ENCODE data around the gene ANKRD33. TPM values are rescaled to one million over a fixed set of nuclear protein-coding genes. Genes with fewer than 3 reads are reported as not detected.

The ANKRD33 gene
- total and polyA plus RNA-seq, 2 of the 13 experiments (the other 11 are each of a cell fraction or from before 2014, with no cell fraction given), result 0.04 TPM; not detected in 1

GRCh38 chr12:51844854-51845253 lies 43.0 kb upstream of the ANKRD33 start:
- no TSS peak for BruUV-seq (replicated peaks)
- Histone ChIP-seq H2AFZ (ENCODE audit: low read length) (no peak overlapping the region), H3K27me3 (ENCODE audit: control insufficient read depth in 1 of 2, insufficient read depth in 2 of 2, low read length in 2 of 2) (peaks cover 0 to 9% of the 10 kb centered on the region in 2 experiments; a peak in 1 of 5 replicates), H3K9ac (ENCODE audit: insufficient read depth, low read depth, low read length) (no peak overlapping the region), H3K79me2 (ENCODE audit: insufficient read depth, low read length) (no peaks in the 10 kb centered on the region), H4K20me1 (ENCODE audit: insufficient read depth, low read length) (no peaks in the 10 kb centered on the region), H3K9me3 (ENCODE audit: low read length) (no peaks in the 10 kb centered on the region), H3K36me3 (replicated peaks in 1 of 2; ENCODE audit: control insufficient read depth in 1 of 2, insufficient read depth in 2 of 2, low read length in 2 of 2) (no peaks in the 10 kb centered on the region), H3K4me2 (ENCODE audit: low read depth, low read length) (peak overlapping the region; percentile 91; the same call in 1 of the 2 replicates), H3K4me3 (replicated peaks in 1 of 3; ENCODE audit: insufficient read depth in 1 of 3, low read depth in 2 of 3, low read length in 3 of 3) (no peak overlapping the region), H3K4me1 (ENCODE audit: insufficient read depth, low read length) (peaks cover 31% of the 10 kb centered on the region), H3K27ac (ENCODE audit: extremely low read length, insufficient read depth, low read length) (no peak overlapping the region)
- intact Hi-C loops (cut with micrococcal nuclease; ENCODE audit: unreplicated experiment) (loop anchor here (1.0 kb wide), 1 partner anchor 30 kb away; no protein-coding TSS in a partner anchor), in situ Hi-C loops (cut with HindIII; ENCODE audit: extremely low pct_ligation_motif_present, low pct_unique_long_range_greater_than_20kb) (no loop called here)
- POLR2A ChIA-PET, result no interaction called here
- no peak for FAIRE-seq
- CTCF ChIA-PET (ENCODE audit: low intra/inter-chr PET ratio, low total read pairs), result no interaction called here
- TF ChIP-seq NONO (IDR thresholded peaks at IDR 0.05) (no peak), NONO (CRISPR knock-in tag; conservative IDR thresholded peaks at IDR 0.05) (no peak), ETV6 (CRISPR knock-in tag; conservative IDR thresholded peaks at IDR 0.05) (no peak), ELK4 (CRISPR knock-in tag; IDR thresholded peaks at IDR 0.05; ENCODE audit: borderline replicate concordance) (no peak), ZNF263 (CRISPR knock-in tag; IDR thresholded peaks at IDR 0.05) (no peak), MIXL1 (CRISPR knock-in tag; IDR thresholded peaks at IDR 0.05) (no peak), SPEN (CRISPR knock-in tag; IDR thresholded peaks at IDR 0.05; ENCODE audit: low read depth) (no peak), XRCC5 (optimal IDR thresholded peaks at IDR 0.05; ENCODE audit: low read length) (no peak), SAFB2 (CRISPR knock-in tag; IDR thresholded peaks at IDR 0.05; ENCODE audit: borderline replicate concordance, low read depth) (no peak), ZNF333 (CRISPR knock-in tag; IDR thresholded peaks at IDR 0.05; ENCODE audit: borderline replicate concordance) (no peak), ZNF75D (CRISPR knock-in tag; IDR thresholded peaks at IDR 0.05; ENCODE audit: borderline replicate concordance) (no peak), RARA (CRISPR knock-in tag; IDR thresholded peaks at IDR 0.05) (no peak)
- no peak for DNase-seq (ENCODE audit: low spot score)
- 81% methylated on average over 4 of the region's 4 CpGs for WGBS (ENCODE audit: low lambda C conversion rate)
- ATAC-seq, result no peak
